Measurements from ENCODE around the gene SNAPC4.

The SNAPC4 gene

DNA sequence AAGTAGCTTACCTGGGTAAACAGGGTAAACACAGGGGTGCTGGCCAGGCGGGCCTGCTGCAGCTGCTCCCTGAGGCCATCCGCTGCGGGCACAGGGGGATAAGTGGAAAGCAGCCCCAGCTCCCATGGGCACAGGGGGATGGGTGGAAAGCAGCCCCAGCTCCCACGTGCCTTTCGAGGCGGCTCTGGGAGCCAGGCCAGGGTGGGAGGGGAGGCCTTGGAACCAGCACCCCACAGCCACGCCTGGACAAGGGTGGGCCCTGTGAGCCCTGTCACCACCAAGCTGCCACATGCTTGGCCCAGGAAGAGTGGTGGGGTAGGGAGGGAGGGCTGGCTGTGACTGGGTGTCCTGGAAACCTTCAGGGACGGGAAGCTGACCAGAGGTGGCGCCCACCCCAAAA lies 18.7 kb downstream of the SNAPC4 start:
- TF ChIP-seq, protein P1, sequence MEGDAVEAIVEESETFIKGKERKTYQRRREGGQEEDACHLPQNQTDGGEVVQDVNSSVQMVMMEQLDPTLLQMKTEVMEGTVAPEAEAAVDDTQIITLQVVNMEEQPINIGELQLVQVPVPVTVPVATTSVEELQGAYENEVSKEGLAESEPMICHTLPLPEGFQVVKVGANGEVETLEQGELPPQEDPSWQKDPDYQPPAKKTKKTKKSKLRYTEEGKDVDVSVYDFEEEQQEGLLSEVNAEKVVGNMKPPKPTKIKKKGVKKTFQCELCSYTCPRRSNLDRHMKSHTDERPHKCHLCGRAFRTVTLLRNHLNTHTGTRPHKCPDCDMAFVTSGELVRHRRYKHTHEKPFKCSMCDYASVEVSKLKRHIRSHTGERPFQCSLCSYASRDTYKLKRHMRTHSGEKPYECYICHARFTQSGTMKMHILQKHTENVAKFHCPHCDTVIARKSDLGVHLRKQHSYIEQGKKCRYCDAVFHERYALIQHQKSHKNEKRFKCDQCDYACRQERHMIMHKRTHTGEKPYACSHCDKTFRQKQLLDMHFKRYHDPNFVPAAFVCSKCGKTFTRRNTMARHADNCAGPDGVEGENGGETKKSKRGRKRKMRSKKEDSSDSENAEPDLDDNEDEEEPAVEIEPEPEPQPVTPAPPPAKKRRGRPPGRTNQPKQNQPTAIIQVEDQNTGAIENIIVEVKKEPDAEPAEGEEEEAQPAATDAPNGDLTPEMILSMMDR (IDR thresholded peaks at IDR 0.05; ENCODE audit: control insufficient read depth, extremely low read depth, insufficient read depth) = no peak

DNA sequence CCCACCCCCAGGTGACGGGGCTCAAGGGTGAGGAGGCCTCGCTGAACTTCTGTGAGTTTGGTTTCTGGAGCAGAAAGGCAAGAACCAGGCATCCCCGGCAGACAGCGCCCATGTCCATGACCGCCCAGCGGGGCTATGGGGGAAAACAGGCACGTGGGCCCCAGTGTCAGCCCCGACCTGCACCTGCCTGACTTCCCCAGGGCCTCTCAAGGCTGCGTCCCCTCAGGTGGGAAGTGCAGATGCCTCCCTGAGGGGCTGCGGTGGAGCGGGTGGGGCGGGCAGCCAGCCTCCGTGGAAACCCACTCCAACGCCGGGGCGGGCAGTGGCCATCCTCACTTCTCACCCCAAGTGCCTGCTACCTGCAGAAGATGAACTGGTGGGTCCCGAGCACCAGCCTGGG lies 19.6 kb downstream of the SNAPC4 start:
- DNase-seq (ENCODE audit: low read depth) = no peak
- H3K4me3 ChIP-seq (ENCODE audit: low read depth, low read length) = no peak overlapping the region
- TF ChIP-seq, protein P1 (IDR thresholded peaks at IDR 0.05; ENCODE audit: control insufficient read depth, extremely low read depth, insufficient read depth) = no peak

More for the DNA sequence above, 18.7 kb downstream of the SNAPC4 start:
- DNase-seq (ENCODE audit: low read depth) = no peak
- H3K4me3 ChIP-seq (ENCODE audit: low read depth, low read length) = no peak overlapping the region

DNA sequence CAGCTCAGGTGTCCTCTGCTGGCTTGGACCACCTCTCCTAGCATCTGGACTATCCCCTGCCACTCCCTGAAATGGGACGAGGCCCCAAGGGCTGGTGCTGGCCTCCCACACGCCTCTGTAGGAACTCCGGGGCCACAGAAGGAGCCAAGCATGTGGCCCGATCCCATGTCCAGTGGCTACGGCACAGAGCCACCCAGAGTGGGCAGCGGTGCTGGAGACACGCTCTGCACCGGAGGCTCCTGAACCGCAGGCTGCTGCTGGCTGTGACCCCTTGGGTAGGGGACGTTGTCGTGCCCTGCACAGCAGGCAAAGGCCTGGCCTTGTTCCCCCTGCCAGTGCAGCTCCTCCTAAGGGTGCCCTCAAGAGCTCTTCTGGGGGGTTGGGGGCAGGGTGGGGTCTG lies 20.1 kb downstream of the SNAPC4 start:
- TF ChIP-seq, protein P1 (IDR thresholded peaks at IDR 0.05; ENCODE audit: control insufficient read depth, extremely low read depth, insufficient read depth) = no peak
- H3K4me3 ChIP-seq (ENCODE audit: low read depth, low read length) = no peak overlapping the region
- no peak for DNase-seq (ENCODE audit: low read depth)

DNA sequence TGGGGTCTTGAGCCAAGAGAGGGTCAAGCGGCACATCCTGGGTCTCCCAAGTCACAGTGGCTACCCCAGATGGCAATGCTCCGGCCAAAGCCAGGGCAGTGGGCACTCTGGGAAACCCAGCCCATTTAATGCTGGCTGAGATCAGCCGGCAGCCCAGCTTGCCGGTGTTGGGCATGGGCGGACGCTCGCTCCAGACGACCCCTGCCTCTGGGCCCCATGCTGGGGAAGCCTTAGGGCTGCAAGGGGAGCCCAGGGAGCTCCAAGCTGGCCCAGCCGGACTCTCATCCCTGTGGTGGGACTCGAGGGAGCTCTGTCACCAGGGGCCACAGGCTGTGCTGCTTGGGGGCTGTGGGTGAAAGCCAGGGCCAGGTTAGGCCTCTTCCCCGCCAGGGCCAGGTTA lies 20.6 kb downstream of the SNAPC4 start:
- TF ChIP-seq, protein P1 (IDR thresholded peaks at IDR 0.05; ENCODE audit: control insufficient read depth, extremely low read depth, insufficient read depth) = no peak
- DNase-seq (ENCODE audit: low read depth) = no peak
- no peak overlapping the region for H3K4me3 ChIP-seq (ENCODE audit: low read depth, low read length)

DNA sequence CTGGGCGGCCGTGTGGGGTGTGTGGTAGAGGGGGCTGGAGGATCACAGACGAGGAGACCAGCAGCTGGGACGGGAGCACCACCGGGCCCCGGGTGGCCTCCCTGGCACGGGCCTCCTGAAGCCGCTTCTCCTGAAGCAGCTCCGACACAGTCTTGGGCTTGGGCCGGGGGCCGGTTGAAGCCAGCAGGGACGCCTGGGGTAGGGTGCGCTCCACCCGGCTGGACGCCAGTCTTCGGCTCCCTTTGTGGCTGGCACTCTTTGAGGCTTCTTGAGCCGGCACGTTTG lies 21.0 kb downstream of the SNAPC4 start:
- no peak for DNase-seq (ENCODE audit: low read depth)
- TF ChIP-seq, protein P1 (IDR thresholded peaks at IDR 0.05; ENCODE audit: control insufficient read depth, extremely low read depth, insufficient read depth) = no peak
- no peak overlapping the region for H3K4me3 ChIP-seq (ENCODE audit: low read depth, low read length)

DNA sequence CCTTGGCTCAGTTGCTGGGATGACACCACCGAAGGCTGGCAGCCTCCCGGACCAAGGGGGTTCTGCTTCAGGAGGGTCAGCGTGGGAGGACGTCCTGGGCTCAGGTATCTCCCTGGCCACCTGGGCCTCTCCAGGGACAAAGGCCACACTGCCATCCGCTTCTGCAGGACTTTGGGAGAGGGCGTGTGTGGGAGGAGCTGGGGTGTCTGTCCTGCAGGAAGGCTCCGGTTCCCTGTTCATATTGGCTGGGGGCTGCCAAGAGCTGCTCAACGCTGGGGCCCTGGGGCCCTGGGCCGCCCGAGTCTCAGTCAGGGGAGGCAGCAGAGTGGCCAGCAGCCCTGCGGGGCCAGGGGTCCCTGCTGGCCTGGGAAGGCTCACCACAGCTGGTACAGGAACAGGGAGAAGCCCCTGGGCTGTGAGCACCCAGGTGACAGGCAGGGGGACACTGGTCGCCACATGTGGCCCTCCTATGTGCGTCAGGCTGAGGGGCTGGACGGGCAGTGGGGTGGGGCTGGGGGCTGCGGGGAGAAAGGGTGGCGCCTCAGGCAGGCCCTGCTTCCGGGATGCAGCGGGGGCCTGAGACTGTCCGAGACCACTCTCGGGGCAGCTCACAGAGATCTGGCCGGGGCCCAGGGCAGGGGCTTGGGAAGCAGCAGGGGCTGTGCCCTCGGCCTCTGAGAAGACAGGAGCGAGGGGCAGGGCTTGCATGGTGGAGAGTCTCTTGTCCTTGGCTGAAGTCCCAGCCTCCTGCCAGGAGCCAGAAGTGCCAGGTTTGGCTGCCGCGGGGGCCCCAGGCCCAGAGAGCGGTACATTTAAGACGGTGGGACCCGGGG lies 21.6 kb downstream of the SNAPC4 start:
- TF ChIP-seq, protein P1 (IDR thresholded peaks at IDR 0.05; ENCODE audit: control insufficient read depth, extremely low read depth, insufficient read depth) = no peak
- no peak for DNase-seq (ENCODE audit: low read depth)
- H3K4me3 ChIP-seq (ENCODE audit: low read depth, low read length) = no peak overlapping the region

Data from LNCaP clone FGC (cell line).